HepG2 (cell line): Measurements from ENCODE around the gene SCYGR4. TPM values are rescaled to one million over a fixed set of nuclear protein-coding genes. Genes with fewer than 3 reads are reported as not detected.
A peak's percentile ranks its signal among the peaks of the same experiment; 100 is the strongest.

Source experiments
- ELF3 ChIP-seq: IDR thresholded peaks from 2 replicates; pipeline ENCODE4 v1.6.1; 2016; ENCODE audit warnings: missing genetic modification reagents, missing compliant biosample characterization
- HDAC1 ChIP-seq: sonication (generic); formaldehyde crosslinking; IDR thresholded peaks from 2 replicates; pipeline ENCODE4 v1.5.1; 2020; ENCODE audit warnings: mild to moderate bottlenecking, missing genetic modification reagents
- HOMEZ ChIP-seq: IDR thresholded peaks from 2 replicates; pipeline ENCODE4 v1.6.1; 2016; ENCODE audit warnings: low read depth
- KDM1A ChIP-seq: IDR thresholded peaks from 2 replicates; pipeline ENCODE4 v1.6.1; 2016; ENCODE audit warnings: missing compliant biosample characterization
- LCORL ChIP-seq, 2 experiments: fragments of 450-650 bp in 1 of 2; sonication (generic) in 1 of 2; formaldehyde crosslinking in 1 of 2; IDR thresholded peaks; 2 replicates each; pipeline versions ENCODE4 v1.5.0 to v1.6.1; 2017 to 2020; ENCODE audit warnings: antibody characterized with exemption in 1 of 2, missing genetic modification reagents in 1 of 2
- MXD1 ChIP-seq: sonication (generic); formaldehyde crosslinking; IDR thresholded peaks from 2 replicates; pipeline ENCODE4 v1.4.0; 2020; ENCODE audit warnings: mild to moderate bottlenecking, missing genetic modification reagents
- NFE2 ChIP-seq: sonication (generic); formaldehyde crosslinking; IDR thresholded peaks from 2 replicates; pipeline ENCODE4 v1.4.0; 2020; ENCODE audit warnings: missing genetic modification reagents
- NR2F1 ChIP-seq, 2 experiments: fragments of 450-650 bp in 1 of 2; formaldehyde crosslinking in 1 of 2; IDR thresholded peaks; 2 replicates each; pipeline versions ENCODE4 v1.5.0 to v1.6.1; 2016 to 2020; ENCODE audit warnings: mild to moderate bottlenecking in 1 of 2, missing compliant biosample characterization in 1 of 2, missing genetic modification reagents in 1 of 2, moderate library complexity in 1 of 2
- NR2F6 ChIP-seq, 2 experiments: IDR thresholded peaks; 2 replicates each; pipeline ENCODE4 v1.6.1; 2016; ENCODE audit warnings: antibody characterized with exemption in 1 of 2, mild to moderate bottlenecking in 1 of 2
- PHF20 ChIP-seq: sonication (generic); formaldehyde crosslinking; IDR thresholded peaks from 2 replicates; pipeline ENCODE4 v1.5.0; 2020; ENCODE audit warnings: mild to moderate bottlenecking, missing genetic modification reagents
- PPARG ChIP-seq: conservative IDR thresholded peaks from 2 replicates; pipeline ENCODE4 v1.6.1; 2016; ENCODE audit warnings: missing biosample characterization, missing genetic modification reagents
- RARA ChIP-seq: IDR thresholded peaks from 2 replicates; pipeline ENCODE4 v1.6.1; 2016; ENCODE audit warnings: missing genetic modification reagents, missing compliant biosample characterization
- RERE ChIP-seq: IDR thresholded peaks from 2 replicates; pipeline ENCODE4 v1.6.1; 2016; ENCODE audit warnings: low read depth, missing genetic modification reagents, missing compliant biosample characterization
- SNAPC4 ChIP-seq: sonication (generic); formaldehyde crosslinking; IDR thresholded peaks from 2 replicates; pipeline ENCODE4 v1.4.0; 2020; ENCODE audit warnings: mild to moderate bottlenecking, missing genetic modification reagents
- SOX6 ChIP-seq, 2 experiments: fragments of 450-650 bp in 1 of 2; sonication (generic) in 1 of 2; formaldehyde crosslinking in 1 of 2; IDR thresholded peaks; 2 replicates each; pipeline versions ENCODE4 v1.4.0 to v1.6.1; 2017 to 2020; ENCODE audit warnings: antibody characterized with exemption in 1 of 2, mild to moderate bottlenecking in 1 of 2, missing genetic modification reagents in 1 of 2
- ZNF136 ChIP-seq: sonication (generic); formaldehyde crosslinking; IDR thresholded peaks from 2 replicates; pipeline ENCODE4 v1.8.1; 2022; ENCODE audit warnings: low read depth, mild to moderate bottlenecking, moderate library complexity, missing genetic modification reagents
- ZNF629 ChIP-seq: sonication (generic); formaldehyde crosslinking; conservative IDR thresholded peaks from 2 replicates; pipeline ENCODE4 v1.5.0; 2020; ENCODE audit warnings: missing genetic modification reagents
- ZNF839 ChIP-seq: sonication (generic); formaldehyde crosslinking; IDR thresholded peaks from 2 replicates; pipeline ENCODE4 v1.4.0; 2020; ENCODE audit warnings: missing genetic modification reagents, mild to moderate bottlenecking, borderline replicate concordance
- polyA plus RNA-seq, 8 experiments: library from polyadenylated mRNA; depleted of rRNA in 3 of 8; stranded (reverse) in 7 of 8; unstranded in 1 of 8; fragments of >200 nt; fragmentation: Illumina TruSeq in 4 of 8; extraction: Trizol in 4 of 8; gene quantifications; 2 replicates each; pipeline versions ENCODE4 v1.2.1 to v1.2.3, GENCODE V29; 2011 to 2016; ENCODE audit warnings: low read depth in 4 of 8, missing spikeins in 1 of 8, mixed read lengths in 1 of 8; ENCODE audit not compliant: insufficient read depth in 1 of 8
- total RNA-seq, 5 experiments: library from RNA; depleted of rRNA; stranded (reverse); fragments of >200 nt; fragmentation: Illumina TruSeq; extraction: Trizol; gene quantifications; 2 replicates each; pipeline ENCODE4 v1.2.3, GENCODE V29; 2016; ENCODE audit warnings: low read depth in 1 of 5

SCYGR4 gene
- total and polyA plus RNA-seq, 2 of the 13 experiments (the other 11 are each of a cell fraction or from before 2014, with no cell fraction given): not detected

GRCh38 chr2:227655454-227655853, 38.2 kb downstream of the SCYGR4 start (continued):
- no peak for TF ChIP-seq RERE (CRISPR knock-in tag)
- 0 out of 2 replicates have a peak, but pooled peaks have one; percentile 54 for TF ChIP-seq PPARG (CRISPR knock-in tag)
- no peak for TF ChIP-seq NFE2 (CRISPR knock-in tag)
- no peak for TF ChIP-seq MXD1 (CRISPR knock-in tag)
- TF ChIP-seq ZNF629 (CRISPR knock-in tag): no peak
- peak; percentile 67 for TF ChIP-seq NR2F6 (IDR thresholded peaks at IDR 0.05)
- TF ChIP-seq NR2F6 (CRISPR knock-in tag; IDR thresholded peaks at IDR 0.05): peak; percentile 66
- 0 out of 2 replicates have a peak, but pooled peaks have one; percentile 11 for TF ChIP-seq KDM1A
- peak; percentile 67; the same call in 1 of the 2 replicates for TF ChIP-seq LCORL (IDR thresholded peaks at IDR 0.05)
- peak; percentile 42; the same call in 1 of the 2 replicates for TF ChIP-seq LCORL (CRISPR knock-in tag; IDR thresholded peaks at IDR 0.05)
- 0 out of 2 replicates have a peak, but pooled peaks have one; percentile 30 for TF ChIP-seq ELF3 (CRISPR knock-in tag)
- no peak for TF ChIP-seq HDAC1
- TF ChIP-seq RARA (CRISPR knock-in tag): peak; percentile 91
- TF ChIP-seq SOX6 (IDR thresholded peaks at IDR 0.05): no peak
- TF ChIP-seq SOX6 (CRISPR knock-in tag; IDR thresholded peaks at IDR 0.05): peak; percentile 22; the same call in 1 of the 2 replicates
- TF ChIP-seq NR2F1 (CRISPR knock-in tag; IDR thresholded peaks at IDR 0.05): peak; percentile 31 to 77; a peak in 1 of 4 replicates
- no peak for TF ChIP-seq SNAPC4 (CRISPR knock-in tag)
- no peak for TF ChIP-seq PHF20 (CRISPR knock-in tag)
- TF ChIP-seq HOMEZ (CRISPR knock-in tag): peak; percentile 91
- TF ChIP-seq ZNF839 (CRISPR knock-in tag): no peak
- no peak for TF ChIP-seq ZNF136
